GM18508 (cell line): ENCODE data around the gene GP9.

Experiments used
- ATAC-seq: cut with Tn5 transposase; IDR thresholded peaks from one replicate; pipeline ENCODE4 v1.9.1; 2021; ENCODE audit warnings: moderate number of reproducible peaks; ENCODE audit not compliant: insufficient read depth, unreplicated experiment

The GP9 gene

DNA sequence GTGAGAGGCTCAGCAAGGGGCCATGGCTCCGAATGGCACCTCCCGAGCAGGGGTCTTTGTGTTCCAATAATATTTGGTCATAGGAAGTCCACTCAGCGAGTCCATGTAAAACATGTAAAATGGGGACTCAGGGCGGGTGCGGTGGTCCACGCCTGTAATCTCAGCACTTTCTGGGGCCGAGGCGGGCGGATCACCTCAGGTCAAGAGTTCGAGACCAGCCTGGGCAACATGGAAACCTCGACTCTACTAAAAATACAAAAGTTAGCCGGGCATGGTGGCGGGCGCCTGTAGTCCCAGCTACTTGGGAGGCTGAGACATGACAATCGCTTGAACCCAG lies 33.1 kb upstream of the GP9 start:
- no peak for ATAC-seq

DNA sequence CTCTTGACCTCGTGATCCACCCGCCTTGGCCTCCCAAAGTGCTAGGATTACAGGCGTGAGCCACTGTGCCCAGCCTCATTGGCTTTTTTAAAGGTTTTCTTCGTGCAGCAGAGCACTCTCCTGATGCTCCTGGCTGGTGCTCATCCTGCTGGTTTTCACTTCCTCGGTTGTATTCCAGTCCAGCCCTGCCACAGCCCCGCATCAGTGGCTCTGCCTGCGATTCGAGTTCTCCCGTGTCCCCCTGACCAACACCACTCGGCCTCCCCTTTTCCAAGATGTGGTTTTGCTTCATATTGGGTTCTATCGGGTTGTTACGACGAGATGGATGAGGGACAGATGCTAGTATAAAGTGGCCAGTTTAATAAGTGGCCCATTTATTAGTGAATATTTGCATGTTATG lies 31.7 kb upstream of the GP9 start:
- ATAC-seq, result no peak

DNA sequence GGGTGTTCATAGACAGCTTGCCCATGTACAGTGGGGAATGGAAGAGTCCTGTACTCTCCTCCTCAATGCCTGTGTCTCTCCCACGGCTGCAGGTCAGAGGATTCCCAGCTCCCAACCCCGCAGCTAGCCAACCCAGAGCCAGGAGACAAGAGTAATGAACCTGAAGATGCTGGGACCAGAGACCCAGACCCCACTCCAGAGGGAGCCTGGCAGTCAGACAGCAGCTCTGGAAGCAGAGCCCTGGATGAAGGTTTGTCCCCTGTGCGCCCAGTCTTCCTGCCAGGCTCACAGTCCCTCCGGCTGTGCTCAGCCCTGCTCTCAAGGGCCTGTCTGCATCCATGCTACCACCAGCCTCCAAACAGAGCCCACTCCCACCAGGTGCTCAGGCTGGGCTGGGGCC lies 30.0 kb upstream of the GP9 start:
- no peak for ATAC-seq

- no peak for ATAC-seq
Observed at GRCh38 chr3:129031476-129032215, 28.9 kb upstream of the GP9 start.

- no peak for ATAC-seq
Observed at GRCh38 chr3:129032716-129033115, 27.9 kb upstream of the GP9 start.

GRCh38 chr3:129033151-129033550 lies 27.4 kb upstream of the GP9 start:
- no peak for ATAC-seq

DNA sequence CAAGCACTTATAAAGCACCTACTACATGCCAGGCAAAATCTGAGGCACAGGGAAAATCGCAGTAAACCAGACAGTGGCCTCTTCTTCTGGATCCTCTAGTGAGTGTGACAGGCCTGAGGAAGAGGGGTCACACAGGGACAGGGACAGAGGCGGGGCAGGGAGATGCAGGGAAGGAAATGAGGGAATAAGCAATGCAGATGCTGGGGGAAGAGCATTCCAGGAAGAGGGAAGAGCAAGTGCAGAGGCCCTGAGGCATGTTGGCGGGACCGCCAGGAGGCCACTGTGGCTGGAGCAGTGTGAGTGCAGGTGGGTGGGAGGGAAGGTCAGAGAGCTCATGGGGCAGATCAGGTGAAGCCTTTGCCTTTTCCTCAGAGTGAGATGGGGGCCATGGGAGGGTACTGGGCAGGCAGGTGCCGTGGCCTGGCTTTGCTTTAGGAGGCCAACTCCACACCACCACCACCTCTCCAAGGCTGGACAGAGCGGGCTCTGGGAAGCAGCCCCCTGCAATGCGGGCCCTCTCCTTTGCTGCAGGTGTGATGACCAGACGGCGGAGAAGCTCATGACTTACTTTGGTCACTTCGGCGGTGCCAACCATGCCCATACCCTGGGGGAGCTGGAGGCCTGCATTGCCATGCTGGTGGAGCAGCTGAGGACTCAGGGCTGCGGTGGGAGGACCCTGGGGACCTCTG lies 26.8 kb upstream of the GP9 start:
- no peak for ATAC-seq

- no peak for ATAC-seq
Observed at GRCh38 chr3:129034642-129035041, 25.9 kb upstream of the GP9 start.

DNA sequence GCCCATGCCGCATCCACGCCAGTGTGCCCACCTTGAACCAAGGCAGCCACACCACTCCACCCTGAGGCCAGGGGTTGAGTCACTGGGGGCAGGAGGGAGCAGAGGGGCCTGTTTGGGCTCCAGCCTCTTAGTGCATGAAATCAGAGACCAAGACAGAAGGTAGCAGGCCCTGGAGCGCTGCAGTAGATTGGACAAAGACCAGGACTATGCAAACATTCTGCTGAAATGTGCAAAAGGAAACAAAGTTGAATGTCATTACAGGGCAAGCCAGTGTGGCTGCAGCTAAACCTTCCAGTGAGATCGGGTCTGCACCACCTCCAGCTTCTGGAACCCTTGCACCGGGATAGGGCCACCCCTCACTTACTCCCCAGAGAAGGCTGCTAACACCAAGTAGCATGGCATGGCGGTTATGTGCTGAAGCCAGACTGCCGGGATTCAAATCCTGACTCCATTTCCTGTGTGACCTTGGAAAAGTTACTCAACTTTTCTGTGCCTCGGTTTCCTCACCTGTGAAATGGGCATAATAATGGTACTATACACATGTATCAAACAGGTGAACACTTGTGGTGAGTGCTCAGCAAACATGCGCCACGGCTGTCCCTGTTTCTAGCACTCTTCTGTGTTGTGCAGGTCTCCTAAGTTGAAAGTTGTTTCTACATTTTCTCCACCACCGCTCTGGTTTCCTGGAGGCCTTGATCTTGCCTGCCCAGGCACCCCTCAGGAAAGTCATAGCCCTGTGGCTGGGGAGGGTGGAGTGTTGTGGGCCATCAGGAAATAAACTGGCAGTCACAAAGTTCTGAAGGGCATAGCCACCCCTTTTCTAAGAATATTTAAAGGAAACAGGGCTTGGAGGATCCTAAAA lies 25.0 kb upstream of the GP9 start:
- no peak for ATAC-seq

GRCh38 chr3:129036222-129037092 lies 24.1 kb upstream of the GP9 start:
- ATAC-seq, result no peak

DNA sequence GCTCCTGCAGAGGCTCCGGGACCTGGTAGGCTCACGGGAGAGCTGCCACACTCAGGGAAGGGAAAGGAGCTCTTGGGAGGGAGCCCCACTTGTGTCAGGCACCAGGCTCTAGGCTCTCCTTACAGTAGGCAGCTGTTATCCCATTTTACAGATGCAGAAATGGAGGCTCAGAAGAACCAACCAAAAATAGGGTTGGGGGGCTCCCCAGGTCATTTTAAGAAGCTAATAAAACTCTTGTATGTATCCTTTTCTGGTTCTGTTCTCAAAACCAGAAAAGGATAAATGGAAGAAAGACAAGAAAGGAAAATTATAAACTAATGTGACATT lies 23.5 kb upstream of the GP9 start:
- ATAC-seq, result no peak

- ATAC-seq, result no peak
Observed at GRCh38 chr3:129038121-129038855, 22.3 kb upstream of the GP9 start.

- ATAC-seq, result no peak
Observed at GRCh38 chr3:129039271-129040038, 21.1 kb upstream of the GP9 start.

GRCh38 chr3:129040039-129040336 lies 20.6 kb upstream of the GP9 start:
- ATAC-seq, result no peak

GRCh38 chr3:129040579-129041300 lies 19.8 kb upstream of the GP9 start:
- ATAC-seq, result no peak

- no peak for ATAC-seq
Observed at GRCh38 chr3:129045675-129046036, 14.9 kb upstream of the GP9 start.

DNA sequence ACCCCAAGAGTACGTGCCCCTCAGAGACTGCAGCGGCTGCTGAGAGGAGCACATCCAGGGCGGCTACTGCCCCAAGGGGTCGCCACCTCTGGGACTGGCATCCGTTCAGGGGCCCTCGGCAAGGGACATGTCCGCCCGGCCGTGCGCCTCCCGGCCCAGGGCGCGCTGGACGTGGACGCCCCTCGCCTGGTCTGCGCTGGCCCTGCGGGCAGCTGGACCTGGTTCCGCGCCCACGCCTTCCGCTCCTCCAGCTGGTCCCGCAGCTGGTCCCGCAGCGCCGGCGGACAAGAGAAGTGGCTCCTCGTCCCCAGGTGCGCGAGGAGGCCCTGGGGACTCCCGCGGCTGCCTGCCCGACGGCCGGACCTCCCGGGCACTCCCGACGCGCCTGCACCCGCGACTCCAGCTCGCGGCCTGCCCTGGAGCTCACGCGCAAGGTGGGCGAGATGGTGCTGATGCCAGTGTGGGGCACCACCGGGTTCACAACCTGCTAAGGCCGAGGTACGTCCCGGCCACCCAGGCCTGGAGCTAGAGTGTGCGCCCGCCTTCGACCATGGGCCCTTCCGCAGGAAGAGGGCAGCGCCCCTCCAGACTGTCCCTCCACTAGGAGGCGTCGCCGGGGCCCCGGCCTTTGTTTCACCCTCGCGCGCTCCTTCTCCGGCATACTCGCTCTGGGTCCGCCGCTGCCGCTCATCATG lies 14.4 kb upstream of the GP9 start:
- ATAC-seq, result no peak
